Stimulated activated CD4-positive, alpha-beta T cell treated with anti-CD3 and anti-CD28 coated beads, TNF-alpha, amount 100 ng/mL, for 48 hours (primary cell): Measurements from ENCODE around the gene MOV10L1.

ENCODE experiments used
- DNase-seq, 3 donors: peaks; one replicate each; pipeline ENCODE4 v3.0.0-alpha.2; 2020; ENCODE audit warnings: low read depth in 3 of 3

MOV10L1 gene

GRCh38 chr22:50176850-50177536 lies 87.2 kb downstream of the MOV10L1 start:
- no peak for DNase-seq

- DNase-seq = no peak
These were observed 88.0 kb downstream of the MOV10L1 start for GRCh38 chr22:50177537-50178470.

GRCh38 chr22:50178471-50178864 lies 88.7 kb downstream of the MOV10L1 start:
- no peak for DNase-seq

GRCh38 chr22:50178871-50179869 lies 89.4 kb downstream of the MOV10L1 start:
- no peak for DNase-seq

GRCh38 chr22:50179937-50180726 lies 90.3 kb downstream of the MOV10L1 start:
- DNase-seq = no peak

GRCh38 chr22:50180727-50181521 lies 91.1 kb downstream of the MOV10L1 start:
- no peak for DNase-seq

GRCh38 chr22:50182176-50183081 lies 92.6 kb downstream of the MOV10L1 start:
- no peak for DNase-seq

- DNase-seq = no peak
These were observed 93.5 kb downstream of the MOV10L1 start for GRCh38 chr22:50183141-50183971.

GRCh38 chr22:50184004-50184901 lies 94.4 kb downstream of the MOV10L1 start:
- DNase-seq = no peak

GRCh38 chr22:50184902-50185374 lies 95.1 kb downstream of the MOV10L1 start:
- DNase-seq = no peak

- peak; percentile 80 to 89 (median 83) for DNase-seq
These were observed 95.7 kb downstream of the MOV10L1 start, which contains the start of gene TRABD for GRCh38 chr22:50185375-50186087. Gene TRABD, plus strand, starts transcription at chr22:50185913. Its CDS starts 7,148 bp downstream, at chr22:50193061.

- no peak for DNase-seq
These were observed 96.4 kb downstream of the MOV10L1 start for GRCh38 chr22:50186181-50186714.

GRCh38 chr22:50186761-50187523 lies 97.1 kb downstream of the MOV10L1 start:
- no peak for DNase-seq

- DNase-seq = no peak
These were observed 98.5 kb downstream of the MOV10L1 start for GRCh38 chr22:50188356-50188755.
